Keratinocyte (primary cell): ENCODE data around the gene TMEM200B. TPM values are rescaled to one million over a fixed set of nuclear protein-coding genes. Genes with fewer than 3 reads are reported as not detected.

Experiments used
- DNase-seq: peaks from one replicate; pipeline ENCODE4 v3.0.0-alpha.2; 2011; ENCODE audit warnings: low read depth, missing footprints, low spot score
- FAIRE-seq: peaks from 2 replicates; lab custom pipeline; 2011; peaks lifted over from hg19 to GRCh38; lab: Jason Lieb, UNC
- H2AFZ ChIP-seq: 2 replicates; pipeline ENCODE4 v1.6.0; 2012; ENCODE audit warnings: low read length, control low read depth, inconsistent platforms; ENCODE audit not compliant: control insufficient read depth
- H3K27ac ChIP-seq: 2 replicates; pipeline ENCODE4 v1.5.1; 2011; ENCODE audit warnings: low read length; ENCODE audit not compliant: control insufficient read depth, insufficient read depth
- H3K27me3 ChIP-seq: 3 replicates; pipeline ENCODE4 v1.6.0; 2011; ENCODE audit warnings: low read length; ENCODE audit not compliant: control insufficient read depth, insufficient read depth; ENCODE audit errors: extremely low read depth
- H3K36me3 ChIP-seq, 2 experiments: 2 replicates in 1 of 2; 3 replicates in 1 of 2; pipeline ENCODE4 v1.5.1; 2011; ENCODE audit warnings: low read length in 2 of 2, mild to moderate bottlenecking in 1 of 2; ENCODE audit not compliant: control insufficient read depth in 2 of 2, insufficient read depth in 2 of 2; ENCODE audit errors: extremely low read depth in 1 of 2
- H3K4me1 ChIP-seq: 3 replicates; pipeline ENCODE4 v1.5.1; 2011; ENCODE audit warnings: low read length; ENCODE audit not compliant: control insufficient read depth, insufficient read depth; ENCODE audit errors: extremely low read depth
- H3K4me2 ChIP-seq: 3 replicates; pipeline ENCODE4 v1.6.0; 2011; ENCODE audit warnings: low read depth, low read length; ENCODE audit not compliant: control insufficient read depth, insufficient read depth; ENCODE audit errors: extremely low read depth
- H3K4me3 ChIP-seq, 3 experiments: fragments of 200-600 bp in 1 of 3; sonication (generic) in 1 of 3; 2 replicates in 2 of 3; 3 replicates in 1 of 3; pipeline ENCODE4 v1.5.1; 2011 to 2016; ENCODE audit warnings: low read length in 3 of 3, mild to moderate bottlenecking in 3 of 3, control low read depth in 2 of 3, inconsistent platforms in 1 of 3, low read depth in 1 of 3, mixed read lengths in 1 of 3, mixed run types in 1 of 3, moderate library complexity in 1 of 3; ENCODE audit not compliant: control insufficient read depth in 2 of 3, insufficient read depth in 2 of 3; ENCODE audit errors: extremely low read depth in 1 of 3
- H3K79me2 ChIP-seq: 2 replicates; pipeline ENCODE4 v1.6.0; 2012; ENCODE audit warnings: low read length; ENCODE audit not compliant: control insufficient read depth, insufficient read depth
- H3K9ac ChIP-seq: 3 replicates; pipeline ENCODE4 v1.6.0; 2011; ENCODE audit warnings: low read length; ENCODE audit not compliant: control insufficient read depth, insufficient read depth; ENCODE audit errors: extremely low read depth
- H3K9me1 ChIP-seq: 3 replicates; pipeline ENCODE4 v1.6.0; 2011; ENCODE audit warnings: low read length; ENCODE audit not compliant: control insufficient read depth, insufficient read depth; ENCODE audit errors: extremely low read depth
- H3K9me3 ChIP-seq: 2 replicates; pipeline ENCODE4 v1.5.1; 2012; ENCODE audit warnings: low read depth, low read length; ENCODE audit not compliant: control insufficient read depth
- H4K20me1 ChIP-seq: 3 replicates; pipeline ENCODE4 v1.6.0; 2011; ENCODE audit warnings: low read length; ENCODE audit not compliant: control insufficient read depth, insufficient read depth; ENCODE audit errors: extremely low read depth
- EZH2 ChIP-seq: IDR thresholded peaks from one replicate; pipeline ENCODE4 v1.6.1; 2012; ENCODE audit warnings: inconsistent platforms, mild to moderate bottlenecking, low read length, moderate library complexity
- dilution Hi-C: fragments of 300-500 bp; cut with MboI; formaldehyde crosslinking; loops from one replicate; pipeline ENCODE4 v1.7.0; 2020; ENCODE audit warnings: low sequenced_read_pairs; ENCODE audit not compliant: extremely low pct_ligation_motif_present
- polyA plus RNA-seq, 5 experiments: library from polyadenylated mRNA; depleted of rRNA in 3 of 5; stranded (reverse) in 3 of 5; stranded (forward) in 1 of 5; unstranded in 1 of 5; fragments of >200 nt; gene quantifications; 1 replicate in 1 of 5; 2 replicates in 3 of 5; 3 replicates in 1 of 5; pipeline versions ENCODE4 v1.2.1 to v1.2.3, GENCODE V29; 2011 to 2012; ENCODE audit warnings: missing spikeins in 2 of 5, low read depth in 1 of 5, low replicate concordance in 1 of 5
- TF ChIP-seq, protein P1 (sequence below), 3 experiments: IDR thresholded peaks in 1 of 3; conservative IDR thresholded peaks in 1 of 3; optimal IDR thresholded peaks in 1 of 3; 2 replicates in 2 of 3; 3 replicates in 1 of 3; pipeline versions ENCODE3 to v1.5.1; 2011; ENCODE audit warnings: low read length in 3 of 3, mild to moderate bottlenecking in 3 of 3, moderate library complexity in 2 of 3, control low read depth in 1 of 3, inconsistent platforms in 1 of 3; ENCODE audit not compliant: insufficient read depth in 2 of 3; ENCODE audit errors: extremely low read depth in 1 of 3

TMEM200B gene
- polyA plus RNA-seq, 1 donor (not counting 4 experiments of a cell fraction or from before 2014, with no cell fraction given), result 0.59 TPM

DNA sequence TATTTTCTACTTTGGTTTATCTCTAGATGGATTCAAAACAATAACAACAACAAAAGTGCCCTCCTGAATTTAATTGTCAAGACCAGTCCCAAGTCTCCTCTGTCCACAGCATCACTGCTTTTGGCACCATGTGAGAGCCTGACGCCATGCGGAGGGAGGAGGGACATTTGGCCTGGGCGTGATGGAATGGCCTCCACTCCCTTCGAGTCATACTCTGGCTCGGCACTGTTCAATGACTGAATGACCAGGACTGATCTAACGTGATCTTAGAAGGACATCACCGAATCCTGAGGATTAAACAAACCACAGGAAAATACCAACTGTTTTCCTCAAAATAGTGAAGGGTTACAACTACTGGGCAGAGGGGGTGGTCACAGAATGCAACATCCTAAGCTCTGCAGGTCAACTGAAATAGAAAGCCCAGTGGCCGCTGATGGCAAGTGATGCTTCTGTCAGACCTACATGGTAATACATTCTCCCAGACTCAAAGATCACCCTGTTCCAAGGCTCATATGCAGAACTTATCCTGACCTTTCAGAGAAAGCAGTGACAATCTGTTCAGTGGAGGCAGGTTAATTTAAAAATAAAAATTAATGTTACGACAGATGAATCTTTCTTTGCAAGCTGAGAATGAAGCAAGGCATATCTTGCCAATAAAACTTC lies 38.9 kb upstream of the TMEM200B start:
- Histone ChIP-seq H3K79me2 (peaks cover 82% of the 10 kb centered on the region), H3K4me3 (no peak overlapping the region), H2AFZ (no peak overlapping the region), H3K9me3 (no peaks in the 10 kb centered on the region), H3K27ac (no peak overlapping the region), H3K36me3 (peaks cover 25 to 37% of the 10 kb centered on the region in 2 experiments), H3K9me1 (no peaks in the 10 kb centered on the region), H3K9ac (no peak overlapping the region), H4K20me1 (no peaks in the 10 kb centered on the region), H3K4me1 (no peaks in the 10 kb centered on the region), H3K4me2 (no peak overlapping the region), H3K27me3 (no peaks in the 10 kb centered on the region)
- dilution Hi-C loops, result no loop called here
- FAIRE-seq (no peak), DNase-seq (no peak)
- TF ChIP-seq EZH2, result no peak
- TF ChIP-seq, protein P1, sequence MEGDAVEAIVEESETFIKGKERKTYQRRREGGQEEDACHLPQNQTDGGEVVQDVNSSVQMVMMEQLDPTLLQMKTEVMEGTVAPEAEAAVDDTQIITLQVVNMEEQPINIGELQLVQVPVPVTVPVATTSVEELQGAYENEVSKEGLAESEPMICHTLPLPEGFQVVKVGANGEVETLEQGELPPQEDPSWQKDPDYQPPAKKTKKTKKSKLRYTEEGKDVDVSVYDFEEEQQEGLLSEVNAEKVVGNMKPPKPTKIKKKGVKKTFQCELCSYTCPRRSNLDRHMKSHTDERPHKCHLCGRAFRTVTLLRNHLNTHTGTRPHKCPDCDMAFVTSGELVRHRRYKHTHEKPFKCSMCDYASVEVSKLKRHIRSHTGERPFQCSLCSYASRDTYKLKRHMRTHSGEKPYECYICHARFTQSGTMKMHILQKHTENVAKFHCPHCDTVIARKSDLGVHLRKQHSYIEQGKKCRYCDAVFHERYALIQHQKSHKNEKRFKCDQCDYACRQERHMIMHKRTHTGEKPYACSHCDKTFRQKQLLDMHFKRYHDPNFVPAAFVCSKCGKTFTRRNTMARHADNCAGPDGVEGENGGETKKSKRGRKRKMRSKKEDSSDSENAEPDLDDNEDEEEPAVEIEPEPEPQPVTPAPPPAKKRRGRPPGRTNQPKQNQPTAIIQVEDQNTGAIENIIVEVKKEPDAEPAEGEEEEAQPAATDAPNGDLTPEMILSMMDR (optimal IDR thresholded peaks at IDR 0.05 in 1 of 3, IDR thresholded peaks at IDR 0.05 in 1 of 3, conservative IDR thresholded peaks at IDR 0.05 in 1 of 3; ENCODE audit: extremely low read depth in 1 of 3, insufficient read depth in 2 of 3, low read length in 3 of 3), result no peak

DNA sequence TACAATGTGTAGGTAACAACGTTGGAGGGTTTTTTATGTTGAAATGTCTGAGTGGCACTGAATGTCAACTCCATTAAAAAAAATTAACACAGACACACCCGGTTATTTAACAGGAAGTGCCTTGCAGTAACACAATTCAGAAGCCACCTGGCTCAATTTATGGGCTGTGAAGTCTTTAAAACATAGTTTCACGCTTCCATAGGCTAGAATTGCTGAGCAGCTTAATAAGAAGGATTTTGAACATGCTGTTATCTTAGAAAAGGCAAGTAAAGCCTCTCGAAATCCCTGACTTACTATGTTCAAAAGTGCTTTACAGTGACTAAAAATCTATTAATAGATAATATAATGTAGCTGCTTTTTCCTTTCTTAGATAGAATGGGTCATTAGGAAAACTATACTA lies 38.3 kb upstream of the TMEM200B start:
- Histone ChIP-seq H3K4me2 (no peak overlapping the region), H3K9ac (no peak overlapping the region), H3K79me2 (peaks cover 77% of the 10 kb centered on the region), H3K9me3 (no peaks in the 10 kb centered on the region), H3K4me3 (no peak overlapping the region), H3K9me1 (no peaks in the 10 kb centered on the region), H3K27ac (no peak overlapping the region), H2AFZ (no peak overlapping the region), H3K36me3 (peaks cover 27 to 37% of the 10 kb centered on the region in 2 experiments), H3K27me3 (no peaks in the 10 kb centered on the region), H3K4me1 (no peaks in the 10 kb centered on the region), H4K20me1 (no peaks in the 10 kb centered on the region)
- TF ChIP-seq, protein P1 (optimal IDR thresholded peaks at IDR 0.05 in 1 of 3, IDR thresholded peaks at IDR 0.05 in 1 of 3, conservative IDR thresholded peaks at IDR 0.05 in 1 of 3; ENCODE audit: extremely low read depth in 1 of 3, insufficient read depth in 2 of 3, low read length in 3 of 3), result no peak
- no peak for TF ChIP-seq EZH2
- dilution Hi-C loops, result no loop called here
- FAIRE-seq (no peak), DNase-seq (no peak)
